HL-60/S4 (cell line): Measurements from ENCODE around the gene SERPIND1.

ENCODE experiments used
- in situ Hi-C: fragments of 300-500 bp; cut with MboI; formaldehyde crosslinking; loops from 2 replicates; pipeline ENCODE4 v1.14.3; 2022; ENCODE audit warnings: low sequenced_read_pairs

Gene SERPIND1

DNA sequence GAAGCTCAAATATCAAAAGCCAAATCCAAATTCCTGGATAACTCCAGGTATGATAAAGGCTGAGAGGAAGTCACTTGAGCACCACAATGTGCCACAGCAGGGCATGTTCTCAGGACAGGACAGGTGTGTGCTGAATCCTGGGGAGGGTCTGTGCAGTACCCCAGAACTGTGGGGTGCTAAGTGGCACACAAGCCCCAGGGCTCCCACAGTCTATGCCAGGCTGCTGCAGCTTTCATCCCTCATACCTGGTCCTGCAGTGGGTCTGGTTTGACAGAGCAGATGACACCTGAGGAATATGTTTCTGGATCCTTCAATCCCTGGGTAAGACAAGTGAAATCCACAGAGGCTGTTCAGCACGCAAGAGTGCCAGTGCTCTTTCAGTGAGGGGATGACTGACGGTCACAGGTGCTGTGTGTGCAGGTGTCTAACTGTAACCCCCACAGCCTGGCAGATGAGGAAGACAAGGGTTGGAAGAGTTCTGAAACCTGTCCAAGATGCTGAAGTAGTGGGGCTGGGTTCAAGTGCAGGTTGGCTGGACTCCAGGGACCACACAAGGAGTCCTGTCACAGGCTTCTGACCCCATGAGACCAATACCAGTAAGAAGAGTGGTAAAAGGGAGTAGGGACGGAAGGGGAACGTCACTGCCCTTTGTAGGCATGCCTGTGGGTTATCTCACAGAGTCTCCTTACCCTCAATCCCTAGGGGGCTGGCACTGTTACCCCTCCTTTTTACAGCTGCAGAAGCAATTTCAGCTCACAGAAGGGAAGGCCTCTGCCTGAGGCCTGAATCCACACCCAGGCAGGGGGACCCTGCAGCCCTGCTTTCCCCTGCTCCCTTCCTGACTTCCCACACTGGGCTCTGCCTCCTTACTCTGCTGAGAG is 14.1 kb downstream of the SERPIND1 start:
- in situ Hi-C loops = loop anchor here (10.0 kb wide), 1 partner anchor 63 kb away; no protein-coding TSS in a partner anchor

DNA sequence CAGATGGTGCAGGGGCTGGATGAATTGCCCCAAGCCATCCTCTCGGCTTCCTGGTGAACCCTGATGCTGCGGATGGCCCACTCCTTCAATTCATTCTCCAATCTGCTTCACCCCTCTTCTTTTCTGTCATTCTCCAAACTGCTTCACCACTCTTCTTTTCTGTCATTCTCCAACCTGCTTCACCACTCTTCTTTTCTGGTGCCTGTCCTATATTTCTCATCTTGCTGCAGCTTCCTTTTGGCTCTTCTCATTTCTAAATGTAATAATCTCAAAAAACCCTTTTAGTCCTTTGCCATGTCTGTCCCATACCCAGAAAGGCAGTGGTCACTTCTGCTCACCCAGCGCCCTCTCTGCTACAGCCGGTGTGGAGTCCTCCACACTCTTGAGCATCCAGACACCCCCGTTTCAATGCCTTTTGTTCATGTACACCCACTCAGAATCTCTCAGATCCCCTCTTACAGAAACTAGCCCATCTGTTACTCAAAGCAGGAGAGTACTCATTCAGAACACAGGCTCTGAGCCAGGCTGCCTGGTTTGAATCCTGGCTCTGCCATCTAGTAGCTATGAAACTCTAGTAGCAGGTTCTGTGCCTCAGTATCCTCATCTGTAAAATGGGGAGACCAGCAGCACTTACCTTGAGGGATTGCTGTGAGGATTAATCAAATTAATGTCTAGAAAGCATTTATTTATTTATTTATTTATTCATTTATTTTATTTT is 14.9 kb downstream of the SERPIND1 start:
- in situ Hi-C loops = loop anchor here (10.0 kb wide), 1 partner anchor 64 kb away; no protein-coding TSS in a partner anchor

DNA sequence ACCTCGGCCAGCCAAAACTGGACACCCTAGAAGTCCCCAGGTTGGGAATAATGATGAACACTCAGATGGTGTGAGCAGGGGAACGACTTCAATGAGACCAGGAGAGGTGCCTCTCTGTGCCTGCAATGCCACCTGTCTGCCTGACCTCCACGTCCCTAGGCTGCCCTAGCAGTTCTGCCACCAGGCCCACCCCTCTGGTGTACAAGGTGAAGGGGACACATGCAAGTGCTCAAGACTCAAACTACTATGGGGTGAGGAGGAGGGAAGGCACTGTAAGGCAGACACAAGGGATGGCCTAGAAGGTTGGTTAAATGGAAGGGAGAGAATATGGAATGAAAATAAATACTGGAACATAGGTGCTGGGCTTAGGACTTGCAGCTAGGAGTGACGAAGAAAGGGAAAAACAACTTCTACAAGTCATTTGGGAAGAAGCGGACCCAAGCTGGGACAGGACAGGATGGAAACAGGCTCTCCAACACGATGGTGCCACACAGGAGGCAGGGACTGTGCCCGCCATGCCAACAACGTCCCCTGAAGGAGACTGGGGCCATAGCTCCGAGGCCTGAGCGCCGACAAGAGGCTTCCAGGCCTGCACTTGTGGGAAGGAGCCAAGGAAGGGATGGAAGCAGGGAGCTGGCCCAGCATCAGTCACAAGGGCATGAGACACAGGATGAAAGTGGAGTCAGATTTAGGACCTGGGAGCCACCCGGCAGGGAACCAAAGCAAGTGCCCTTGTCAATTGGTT is 18.5 kb downstream of the SERPIND1 start:
- in situ Hi-C loops = no loop called here

DNA sequence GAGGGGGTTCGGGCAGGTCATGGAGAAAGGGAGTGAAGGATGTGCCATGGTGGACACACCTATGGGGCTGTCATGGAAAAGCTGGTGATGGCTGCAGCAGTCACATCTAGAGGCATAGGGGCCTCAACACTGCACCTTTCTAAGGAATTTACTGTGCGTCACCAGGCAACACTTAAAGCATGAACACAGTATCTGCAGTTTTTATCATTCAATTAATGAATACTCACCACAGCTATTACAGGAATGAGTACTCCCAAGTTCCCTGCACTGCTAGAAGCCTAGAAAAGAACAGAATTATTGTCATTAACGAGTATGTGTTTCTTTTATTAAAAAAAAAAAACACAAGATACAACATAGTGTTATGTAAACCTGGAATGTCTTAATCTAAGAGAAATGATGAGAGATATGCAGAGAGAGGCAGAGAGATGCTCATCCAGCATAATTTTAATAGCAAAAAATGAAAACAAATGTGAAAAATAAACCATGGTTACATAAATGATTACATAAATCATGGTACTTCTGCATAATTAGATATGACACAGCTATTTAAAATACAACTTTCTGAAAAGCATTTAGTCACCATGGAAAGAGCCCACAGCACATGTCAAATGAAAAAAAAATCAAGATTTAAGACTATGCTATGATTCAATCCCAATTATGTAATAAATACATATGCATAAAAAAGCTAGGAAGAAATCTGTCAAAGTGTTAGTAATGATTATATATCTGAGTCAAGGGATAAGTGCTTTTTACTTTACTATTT is 19.2 kb downstream of the SERPIND1 start:
- in situ Hi-C loops = no loop called here

DNA sequence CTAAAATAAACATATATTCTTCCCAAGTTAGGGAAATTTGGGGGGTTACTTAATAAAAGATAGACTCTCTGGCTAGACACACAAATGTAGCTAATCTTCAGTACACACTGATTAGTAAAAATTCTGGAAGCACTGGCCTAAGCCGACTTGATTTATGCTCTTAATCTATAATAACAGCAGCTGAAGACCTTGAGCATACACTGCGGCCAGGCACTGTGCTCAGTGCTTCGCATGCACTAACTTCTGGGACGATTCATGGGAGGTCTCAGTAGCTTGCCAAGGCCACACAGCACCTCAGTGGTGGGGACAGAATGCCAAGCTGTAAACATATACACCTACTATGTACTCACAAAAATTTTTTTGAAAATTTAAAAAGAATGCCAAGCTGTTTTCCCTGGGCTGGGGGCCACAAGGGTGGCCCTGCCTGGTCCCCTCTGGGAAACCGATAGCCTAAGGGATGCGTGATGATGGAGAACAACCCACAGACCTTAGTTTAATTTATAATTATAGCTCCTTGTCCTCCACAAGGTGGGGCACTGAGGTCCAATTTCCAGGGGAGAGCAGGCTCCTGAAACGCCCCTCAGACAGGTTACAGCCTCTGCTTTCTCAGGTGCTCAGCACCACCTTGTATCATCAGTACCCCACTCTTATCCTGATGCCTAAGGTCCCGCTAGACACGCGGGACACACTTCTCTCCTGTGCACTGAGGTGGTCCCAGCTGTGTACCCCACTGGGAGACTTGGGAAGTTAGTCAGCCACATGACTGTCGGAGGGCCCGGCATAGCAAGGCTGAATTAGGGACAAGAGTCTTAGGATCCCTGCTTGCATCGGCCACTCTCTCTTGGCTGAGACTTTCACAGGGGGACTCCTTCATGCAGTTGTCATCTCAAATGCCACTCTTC is 20.1 kb downstream of the SERPIND1 start:
- in situ Hi-C loops = no loop called here

DNA sequence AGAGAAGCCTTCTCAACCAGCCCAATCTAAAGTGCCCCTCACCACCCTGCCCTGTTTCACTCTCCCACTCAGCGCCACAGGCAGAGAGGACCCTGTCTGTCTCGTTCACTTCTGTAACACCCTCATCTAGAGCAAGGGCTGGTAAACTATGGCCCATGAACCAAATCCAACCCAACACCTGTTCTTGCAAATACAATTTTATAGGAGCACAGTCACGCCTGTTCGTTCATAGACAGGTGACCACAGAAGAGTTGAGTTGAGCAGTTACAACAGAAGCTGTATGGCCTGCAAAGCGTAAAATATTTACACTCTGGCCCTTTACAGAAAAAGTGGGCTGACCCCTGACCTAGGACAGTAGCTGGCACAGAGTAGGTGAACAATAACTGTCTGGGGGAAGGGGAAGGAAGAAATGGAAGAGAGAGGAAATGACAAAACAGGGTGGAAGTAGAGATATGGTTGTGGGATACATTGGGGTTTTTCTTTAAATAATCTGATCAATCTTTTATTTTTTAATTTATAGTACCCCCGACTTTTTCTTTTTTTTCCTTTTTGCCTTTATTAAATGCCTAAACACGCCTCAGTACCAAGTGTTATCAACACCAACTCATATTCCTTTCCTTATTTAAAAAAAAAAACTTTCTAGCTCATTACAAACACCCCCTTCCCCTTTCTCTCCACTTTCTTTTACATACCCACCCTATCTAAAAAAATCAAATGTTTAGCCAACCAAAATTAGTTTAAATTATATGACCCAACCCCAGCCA is 20.9 kb downstream of the SERPIND1 start:
- in situ Hi-C loops = no loop called here

DNA sequence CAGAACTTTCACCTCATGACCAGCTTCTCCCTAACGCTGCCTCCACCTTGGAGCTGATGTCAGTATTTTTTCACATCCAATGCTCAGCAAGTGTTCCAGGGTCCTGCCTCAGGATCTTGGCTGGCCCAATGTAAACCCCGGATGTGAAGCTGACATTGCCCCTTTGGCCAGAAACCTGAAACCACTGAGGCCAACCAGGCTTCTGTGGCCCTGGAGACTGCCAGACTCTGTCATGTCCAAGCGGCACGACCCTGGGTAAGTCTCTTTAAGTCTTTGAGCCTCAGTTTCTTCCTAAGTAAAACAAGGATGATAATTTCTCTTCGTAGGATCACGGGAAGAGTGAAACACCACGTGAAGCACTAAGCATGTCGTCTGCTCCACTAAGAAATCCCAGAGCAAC is 22.8 kb downstream of the SERPIND1 start:
- in situ Hi-C loops = no loop called here

DNA sequence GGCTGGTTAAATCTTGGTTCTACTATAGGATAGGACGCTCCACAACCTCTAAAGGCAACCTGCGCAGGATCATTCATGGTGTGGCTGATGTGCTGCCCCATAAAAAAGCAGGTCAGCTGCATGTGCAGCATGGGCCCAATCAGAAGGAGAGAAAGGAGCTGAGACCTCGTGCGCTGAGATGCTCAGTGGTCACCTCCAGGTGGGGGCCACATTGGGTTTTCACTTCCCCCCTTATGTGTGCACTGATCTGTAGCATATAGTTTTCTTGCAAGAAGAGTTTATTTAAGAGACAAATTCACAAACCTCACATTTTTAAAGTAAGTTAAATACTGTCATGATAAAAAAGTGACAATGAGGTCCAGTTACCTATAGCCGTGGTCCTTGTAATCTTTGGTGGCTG is 24.3 kb downstream of the SERPIND1 start:
- in situ Hi-C loops = no loop called here

DNA sequence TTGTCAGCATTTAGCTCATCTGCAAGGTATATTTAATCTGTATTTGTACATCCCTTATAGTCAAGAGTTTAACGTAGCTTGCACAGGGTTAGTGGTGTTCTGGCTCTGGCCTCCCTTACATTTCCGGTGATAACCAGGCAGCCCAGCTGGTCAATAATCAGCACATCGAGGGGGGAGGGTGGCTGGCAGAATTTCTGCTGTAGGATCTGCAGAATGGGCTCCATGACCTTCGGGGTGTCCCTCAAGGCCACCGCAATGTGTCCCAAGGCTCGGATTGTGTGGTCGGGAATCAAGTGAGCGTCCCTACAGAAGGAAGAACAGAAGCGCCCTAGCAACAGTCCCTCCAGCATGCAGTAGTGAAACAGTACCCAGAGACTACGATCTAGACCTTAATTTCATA is 25.1 kb downstream of the SERPIND1 start:
- in situ Hi-C loops = no loop called here

DNA sequence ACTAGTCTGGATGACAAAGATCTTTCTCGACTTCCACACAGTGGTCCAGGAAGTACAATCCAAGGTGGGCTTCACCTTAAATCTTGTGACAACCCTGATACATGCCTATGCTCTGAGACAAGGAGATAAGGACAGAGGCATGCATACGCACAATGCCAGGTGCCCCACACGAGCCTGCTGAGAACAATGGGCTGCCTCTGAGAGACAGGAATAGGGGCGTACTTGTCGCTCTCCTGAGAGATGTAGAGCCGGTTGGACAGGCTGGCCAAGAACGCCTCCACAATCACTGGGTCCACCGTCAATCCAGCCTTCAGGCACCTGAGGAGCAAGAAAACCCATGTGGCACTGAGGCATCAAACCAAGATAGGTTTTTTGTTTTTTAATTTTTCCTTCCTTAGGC is 25.5 kb downstream of the SERPIND1 start:
- in situ Hi-C loops = no loop called here

DNA sequence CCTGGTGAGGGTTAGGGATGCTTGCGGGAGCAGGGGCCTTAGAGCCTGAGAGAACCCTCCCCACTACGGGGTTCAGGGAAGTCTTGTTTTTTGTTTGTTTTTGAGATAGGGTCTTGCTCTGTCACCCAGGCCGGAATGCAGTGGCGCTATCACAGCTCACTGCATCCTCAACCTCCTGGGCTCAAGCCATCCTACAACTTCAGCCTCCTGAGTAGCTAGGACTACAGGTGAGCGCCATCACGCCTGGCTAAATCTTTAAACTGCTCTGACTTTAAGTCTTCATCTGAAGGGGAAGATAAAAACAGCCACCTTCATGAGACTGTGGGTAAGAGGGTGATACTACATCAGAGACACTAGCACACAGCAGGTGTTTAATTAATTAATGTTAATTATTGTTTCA is 28.5 kb downstream of the SERPIND1 start:
- in situ Hi-C loops = no loop called here

DNA sequence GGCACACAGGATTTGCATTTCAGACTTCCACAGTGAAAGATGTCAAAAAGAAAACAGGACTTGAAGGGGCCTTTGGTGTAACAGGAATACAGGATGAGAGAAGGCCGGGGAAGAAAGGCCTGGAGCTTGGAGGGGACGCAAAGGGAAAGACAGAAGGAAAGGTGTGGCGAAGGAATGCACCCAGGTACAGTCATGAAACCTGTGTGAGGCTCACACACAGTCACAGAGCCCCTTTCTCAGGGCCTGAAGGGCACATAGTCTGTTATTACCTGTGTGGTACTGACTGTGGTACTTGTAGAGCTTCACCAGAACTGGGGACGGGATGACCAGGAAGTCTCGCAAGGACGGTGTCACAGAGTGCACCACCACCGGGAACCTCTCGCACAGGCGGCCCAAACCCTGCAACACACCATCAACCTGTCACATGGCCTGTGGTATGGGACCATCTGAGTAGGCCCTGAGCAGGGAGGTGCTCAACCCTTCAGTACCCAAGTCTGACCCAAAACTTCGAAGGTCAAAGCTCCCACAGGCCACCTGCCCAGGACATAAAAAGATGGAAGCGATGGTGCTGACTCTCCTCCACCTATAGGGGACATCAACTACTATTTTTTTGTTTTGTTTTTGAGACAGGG is 29.1 kb downstream of the SERPIND1 start:
- in situ Hi-C loops = no loop called here

DNA sequence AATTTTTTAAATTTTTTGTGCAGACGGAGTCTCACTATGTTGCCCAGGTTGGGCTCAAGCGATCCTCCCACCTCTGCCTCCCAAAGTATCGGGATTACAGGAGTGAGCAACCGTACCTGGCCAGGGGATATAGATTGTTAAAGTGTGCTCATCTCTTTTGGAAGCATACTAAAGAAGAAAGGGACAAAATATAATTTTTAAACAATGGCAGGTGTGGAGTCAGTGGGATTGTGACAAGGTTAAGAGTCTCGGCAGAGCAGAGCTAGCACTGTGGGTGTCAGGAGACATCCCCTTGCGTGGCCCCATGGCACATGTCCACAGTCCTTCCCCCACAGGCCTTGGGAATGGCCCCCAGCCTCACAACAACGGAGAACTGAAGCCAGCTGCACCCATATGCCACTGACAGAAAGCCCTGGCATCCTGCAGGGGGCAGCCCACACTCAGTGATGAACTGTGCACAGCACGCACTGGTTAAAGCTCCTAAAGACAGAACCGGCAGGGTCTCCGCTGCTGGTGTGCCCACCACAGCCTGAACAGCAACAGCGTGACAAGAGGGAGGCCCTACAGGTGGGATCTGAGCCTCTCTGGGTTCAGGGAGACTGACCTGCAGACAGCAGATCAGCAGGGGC is 29.9 kb downstream of the SERPIND1 start:
- in situ Hi-C loops = no loop called here

DNA sequence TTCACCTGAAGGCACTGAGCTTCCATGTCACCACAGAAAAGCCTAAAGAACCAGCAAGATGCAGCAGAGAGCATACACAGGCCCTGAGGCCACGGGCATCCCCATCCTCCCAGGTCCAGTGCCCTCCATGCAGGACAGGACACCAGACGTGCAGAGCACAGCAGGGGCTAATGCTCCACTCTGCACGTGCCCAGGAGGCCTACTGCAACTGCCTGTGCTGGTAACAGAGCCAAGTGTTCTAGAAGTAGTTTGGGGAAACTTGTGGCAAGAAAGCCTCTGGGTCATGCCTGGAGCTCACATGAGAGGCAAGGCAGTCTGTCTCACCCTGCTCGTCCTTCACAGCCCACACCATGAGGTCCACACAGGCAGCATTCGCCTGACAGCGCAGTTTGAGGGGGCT is 30.7 kb downstream of the SERPIND1 start:
- in situ Hi-C loops = no loop called here

DNA sequence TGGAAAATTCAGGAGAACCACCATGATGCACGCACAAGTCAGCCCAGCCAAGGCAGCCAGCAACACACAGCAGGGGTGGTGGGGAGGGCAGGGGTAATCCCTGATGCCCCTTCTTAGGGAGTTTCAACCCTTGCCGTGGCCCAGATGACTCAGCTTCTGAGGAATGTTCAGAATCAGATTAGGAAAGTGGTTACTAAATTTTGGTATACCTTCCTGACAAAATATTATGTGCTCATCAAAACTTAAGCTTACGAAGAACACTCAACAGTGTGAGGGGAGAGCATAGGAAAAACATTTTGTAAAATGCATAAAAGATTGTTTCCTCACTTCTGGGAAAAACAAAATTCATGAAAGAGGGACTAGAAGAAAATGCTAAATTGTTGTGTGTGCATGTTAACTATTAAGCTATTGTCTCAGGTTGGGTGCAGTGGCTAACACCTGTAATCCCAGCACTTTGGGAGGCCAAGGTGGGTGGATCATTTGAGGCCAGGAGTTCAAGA is 32.1 kb downstream of the SERPIND1 start:
- in situ Hi-C loops = no loop called here

DNA sequence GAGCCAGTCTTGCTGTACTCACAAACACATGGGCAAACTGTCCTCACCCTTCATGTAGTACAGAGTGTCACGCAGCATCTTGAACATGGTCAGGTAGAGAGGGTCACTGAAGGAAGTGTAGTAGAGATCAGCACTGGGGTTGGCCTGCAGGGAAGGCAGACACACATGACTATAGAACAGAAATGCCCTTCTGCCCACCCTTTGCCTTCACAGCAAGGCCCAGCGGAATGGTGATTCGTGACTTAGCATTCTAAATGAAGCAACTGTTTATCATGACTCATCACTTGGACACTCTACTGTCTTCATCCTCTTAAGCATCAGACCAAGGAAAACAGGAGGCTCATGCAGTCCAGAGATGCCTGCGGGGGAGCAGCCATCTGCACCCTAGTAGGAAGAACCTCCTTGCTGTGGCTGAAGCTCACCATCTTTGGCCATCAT is 33.4 kb downstream of the SERPIND1 start:
- in situ Hi-C loops = no loop called here

DNA sequence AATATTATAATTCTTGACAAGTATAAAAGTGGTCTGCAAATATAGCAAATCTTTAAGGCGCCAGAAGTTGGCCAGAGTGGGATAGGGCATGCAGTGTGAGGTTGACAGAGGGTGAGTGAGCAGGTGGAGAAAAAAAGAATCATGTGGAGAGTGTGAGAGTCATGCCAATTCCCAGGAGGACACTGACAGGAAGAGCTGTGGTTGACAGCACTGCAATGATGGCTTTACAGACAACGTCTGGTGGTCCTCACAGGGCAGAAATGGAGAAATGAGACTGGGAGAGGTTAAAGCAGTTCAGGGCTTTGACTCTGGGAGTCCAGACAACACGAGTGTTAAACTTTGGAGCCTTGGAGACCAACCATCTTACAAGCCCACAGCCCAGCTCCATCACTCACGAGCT is 34.9 kb downstream of the SERPIND1 start:
- in situ Hi-C loops = no loop called here
